Activated CD8-positive, alpha-beta memory T cell treated with anti-CD3 and anti-CD28 coated beads, Interleukin-2, amount 10 ng/mL, durations not matched to agents 7 days and 5 days (primary cell): ENCODE data around the gene BRCC3. TPM values are rescaled to one million over a fixed set of nuclear protein-coding genes. Genes with fewer than 3 reads are reported as not detected.

Source experiments
- ATAC-seq: fragments of 150-1000 bp; cut with Tn5 transposase; one replicate; pipeline ENCODE4 v1.10.0; 2021; ENCODE audit warnings: moderate library complexity
- CTCF ChIA-PET: fragments of 350-600 bp; sonication (Branson Sonifier 250); formaldehyde crosslinking; loops from one replicate; lab custom pipeline; 2021; ENCODE audit warnings: antibody characterized with exemption; lab: Charles Lee
- DNase-seq: peaks from one replicate; pipeline ENCODE4 v3.0.0-alpha.2; 2020
- H3K27ac Mint-ChIP-seq: one replicate; pipeline ENCODE4 v1.8.0; 2021; ENCODE audit warnings: mild to moderate bottlenecking, mixed read lengths
- H3K27me3 Mint-ChIP-seq: one replicate; pipeline ENCODE4 v1.8.0; 2021; ENCODE audit warnings: mixed read lengths
- H3K36me3 Mint-ChIP-seq: one replicate; pipeline ENCODE4 v1.8.0; 2021; ENCODE audit warnings: mild to moderate bottlenecking, mixed read lengths
- H3K4me1 Mint-ChIP-seq: one replicate; pipeline ENCODE4 v1.8.0; 2021; ENCODE audit warnings: mixed read lengths
- H3K4me3 Mint-ChIP-seq: one replicate; pipeline ENCODE4 v1.8.0; 2021; ENCODE audit warnings: mild to moderate bottlenecking, moderate library complexity, mixed read lengths
- H3K9me3 Mint-ChIP-seq: one replicate; pipeline ENCODE4 v1.8.0; 2022; ENCODE audit warnings: low read depth, mixed read lengths
- total RNA-seq, 2 experiments: library from RNA; stranded (reverse); gene quantifications; one replicate each; pipeline ENCODE4 v1.2.3, GENCODE V29; 2021

The BRCC3 gene
- total RNA-seq, 2 experiments from 2014 or later, result 25.2 to 33.4 TPM

- no peaks in the 10 kb centered on the region for H3K27me3 Mint-ChIP-seq
- H3K4me3 Mint-ChIP-seq, result no peak overlapping the region
- CTCF ChIA-PET, result interaction anchor here (1.3 kb wide), 1 partner anchor 8 kb away, joined by 3 read pairs; no protein-coding TSS in a partner anchor
- no peak for DNase-seq
- H3K9me3 Mint-ChIP-seq, result no peaks in the 10 kb centered on the region
- H3K4me1 Mint-ChIP-seq, result peaks cover 5% of the 10 kb centered on the region
- peaks cover 7% of the 10 kb centered on the region for H3K36me3 Mint-ChIP-seq
- no peak for ATAC-seq
- no peak overlapping the region for H3K27ac Mint-ChIP-seq
These were observed 24.3 kb upstream of the BRCC3 start for GRCh38 chrX:155046811-155047528.

- peaks cover 11% of the 10 kb centered on the region for H3K36me3 Mint-ChIP-seq
These were observed 22.2 kb upstream of the BRCC3 start for GRCh38 chrX:155048977-155049619.

GRCh38 chrX:155052738-155053498 is 18.4 kb upstream of the BRCC3 start:
- Mint-ChIP-seq H3K36me3 (peaks cover 14% of the 10 kb centered on the region), H3K27me3 (no peaks in the 10 kb centered on the region), H3K9me3 (no peaks in the 10 kb centered on the region), H3K4me1 (peaks cover 44% of the 10 kb centered on the region), H3K27ac (peak overlapping the region; percentile 62), H3K4me3 (no peak overlapping the region)
- ATAC-seq, result no peak
- DNase-seq, result no peak
- CTCF ChIA-PET, result no interaction called here

More at GRCh38 chrX:155048977-155049619, 22.2 kb upstream of the BRCC3 start:
- no peaks in the 10 kb centered on the region for H3K27me3 Mint-ChIP-seq
- H3K9me3 Mint-ChIP-seq, result no peaks in the 10 kb centered on the region
- CTCF ChIA-PET, result interaction anchor here (1.0 to 1.3 kb wide), 5 partner anchors 8 to 64 kb away, joined by 3 to 4 read pairs (median 3); partner anchors contain the start of gene FUNDC2
- H3K4me1 Mint-ChIP-seq, result peaks cover 19% of the 10 kb centered on the region
- ATAC-seq (no peak), DNase-seq (peak; percentile 57)
- H3K27ac Mint-ChIP-seq, result no peak overlapping the region
- H3K4me3 Mint-ChIP-seq, result no peak overlapping the region

- ATAC-seq, result no peak
- peak overlapping the region; percentile 62 for H3K27ac Mint-ChIP-seq
- H3K36me3 Mint-ChIP-seq, result peaks cover 14% of the 10 kb centered on the region
- DNase-seq, result no peak
- no peaks in the 10 kb centered on the region for H3K9me3 Mint-ChIP-seq
- no peaks in the 10 kb centered on the region for H3K27me3 Mint-ChIP-seq
- H3K4me3 Mint-ChIP-seq, result no peak overlapping the region
- peaks cover 45% of the 10 kb centered on the region for H3K4me1 Mint-ChIP-seq
- CTCF ChIA-PET, result no interaction called here
These were observed 17.7 kb upstream of the BRCC3 start for GRCh38 chrX:155053656-155054055.

- no peaks in the 10 kb centered on the region for H3K27me3 Mint-ChIP-seq
- H3K4me1 Mint-ChIP-seq, result peaks cover 41% of the 10 kb centered on the region
- DNase-seq (no peak), ATAC-seq (no peak)
- H3K27ac Mint-ChIP-seq, result no peak overlapping the region
- H3K9me3 Mint-ChIP-seq, result no peaks in the 10 kb centered on the region
- CTCF ChIA-PET, result interaction anchor here (1.3 to 1.8 kb wide), 2 partner anchors 8 to 136 kb away, joined by 3 to 6 read pairs; no protein-coding TSS in a partner anchor
- no peak overlapping the region for H3K4me3 Mint-ChIP-seq
- H3K36me3 Mint-ChIP-seq, result peaks cover 14% of the 10 kb centered on the region
These were observed 17.1 kb upstream of the BRCC3 start for GRCh38 chrX:155054255-155054654.

- Mint-ChIP-seq H3K27ac (peak overlapping the region; percentile 43), H3K4me1 (peaks cover 40% of the 10 kb centered on the region), H3K27me3 (no peaks in the 10 kb centered on the region), H3K4me3 (no peak overlapping the region), H3K9me3 (no peaks in the 10 kb centered on the region), H3K36me3 (peaks cover 16% of the 10 kb centered on the region)
- ATAC-seq (no peak), DNase-seq (no peak)
- CTCF ChIA-PET, result interaction anchor here (1.3 to 1.9 kb wide), 3 partner anchors 9 to 138 kb away, joined by 3 to 10 read pairs (median 6); no protein-coding TSS in a partner anchor
These were observed 15.8 kb upstream of the BRCC3 start for GRCh38 chrX:155055494-155055893.

GRCh38 chrX:155056471-155056870 is 14.8 kb upstream of the BRCC3 start:
- H3K27me3 Mint-ChIP-seq, result no peaks in the 10 kb centered on the region
- peak overlapping the region; percentile 77 for H3K27ac Mint-ChIP-seq
- ATAC-seq (peak; percentile 69), DNase-seq (peak; percentile 44)
- H3K4me3 Mint-ChIP-seq, result no peak overlapping the region
- peaks cover 40% of the 10 kb centered on the region for H3K4me1 Mint-ChIP-seq
- CTCF ChIA-PET, result interaction anchor here (0.7 to 2.3 kb wide), 17 partner anchors 8 to 139 kb away, joined by 3 to 18 read pairs (median 4); partner anchors contain the start of gene FUNDC2
- peaks cover 16% of the 10 kb centered on the region for H3K36me3 Mint-ChIP-seq
- no peaks in the 10 kb centered on the region for H3K9me3 Mint-ChIP-seq

GRCh38 chrX:155056877-155057792 is 14.2 kb upstream of the BRCC3 start:
- H3K27ac Mint-ChIP-seq, result peak overlapping the region; percentile 77
- peak; percentile 80 for ATAC-seq
- no peaks in the 10 kb centered on the region for H3K9me3 Mint-ChIP-seq
- peaks cover 14% of the 10 kb centered on the region for H3K36me3 Mint-ChIP-seq
- H3K4me1 Mint-ChIP-seq, result peaks cover 40% of the 10 kb centered on the region
- peak; percentile 66 for DNase-seq
- peak overlapping the region; percentile 71 for H3K4me3 Mint-ChIP-seq
- H3K27me3 Mint-ChIP-seq, result no peaks in the 10 kb centered on the region
- CTCF ChIA-PET, result interaction anchor here (0.7 to 2.3 kb wide), 18 partner anchors 8 to 177 kb away, joined by 3 to 18 read pairs (median 4); partner anchors contain the start of gene FUNDC2

- Mint-ChIP-seq H3K36me3 (peaks cover 5% of the 10 kb centered on the region), H3K9me3 (no peaks in the 10 kb centered on the region), H3K27ac (peak overlapping the region; percentile 36), H3K4me1 (peaks cover 22% of the 10 kb centered on the region), H3K27me3 (no peaks in the 10 kb centered on the region), H3K4me3 (no peak overlapping the region)
- CTCF ChIA-PET, result interaction anchor here (0.6 to 1.3 kb wide), 2 partner anchors 25 to 1307 kb away, joined by 3 read pairs; no protein-coding TSS in a partner anchor
- DNase-seq (no peak), ATAC-seq (no peak)
These were observed 9.5 kb upstream of the BRCC3 start for GRCh38 chrX:155061760-155062159.

- H3K27ac Mint-ChIP-seq, result no peak overlapping the region
- H3K4me3 Mint-ChIP-seq, result no peak overlapping the region
These were observed 6.1 kb upstream of the BRCC3 start for GRCh38 chrX:155065035-155065734.

GRCh38 chrX:155068165-155068564 is 3.1 kb upstream of the BRCC3 start:
- H3K4me1 Mint-ChIP-seq, result peaks cover 46% of the 10 kb centered on the region
- H3K27me3 Mint-ChIP-seq, result no peaks in the 10 kb centered on the region
- no peak for ATAC-seq
- H3K27ac Mint-ChIP-seq, result no peak overlapping the region
- H3K36me3 Mint-ChIP-seq, result peaks cover 11% of the 10 kb centered on the region
- CTCF ChIA-PET, result interaction anchor here (1.6 to 2.7 kb wide), 2 partner anchors 11 to 19 kb away, joined by 4 to 6 read pairs; no protein-coding TSS in a partner anchor
- peak overlapping the region; percentile 26 for H3K4me3 Mint-ChIP-seq
- DNase-seq, result no peak
- H3K9me3 Mint-ChIP-seq, result no peaks in the 10 kb centered on the region

More at GRCh38 chrX:155065035-155065734, 6.1 kb upstream of the BRCC3 start:
- H3K9me3 Mint-ChIP-seq, result no peaks in the 10 kb centered on the region
- DNase-seq, result no peak
- CTCF ChIA-PET, result interaction anchor here (1.0 kb wide), 1 partner anchor 8 kb away, joined by 3 read pairs; no protein-coding TSS in a partner anchor
- no peak for ATAC-seq
- peaks cover 35% of the 10 kb centered on the region for H3K4me1 Mint-ChIP-seq
- no peaks in the 10 kb centered on the region for H3K27me3 Mint-ChIP-seq
- H3K36me3 Mint-ChIP-seq, result peaks cover 7% of the 10 kb centered on the region
